ENCODE measurements around the gene ACTRT3. TPM values are rescaled to one million over a fixed set of nuclear protein-coding genes. Genes with fewer than 3 reads are reported as not detected.

Gene ACTRT3
- total RNA-seq = 1.7 TPM

GRCh38 chr3:169769287-169770181 is at the start of gene ACTRT3:
Gene ACTRT3, minus strand, starts transcription at chr3:169769561. Its CDS starts 41 bp downstream, at chr3:169769520.
- DNase-seq = peak; percentile 53

GRCh38 chr3:169818316-169818715 is 49.0 kb upstream of the ACTRT3 start:
- DNase-seq = no peak

- no peak for DNase-seq
These were observed 46.3 kb upstream of the ACTRT3 start for GRCh38 chr3:169815590-169816150.

GRCh38 chr3:169813757-169814517 is 44.6 kb upstream of the ACTRT3 start:
- no peak for DNase-seq

- DNase-seq = no peak
These were observed 43.9 kb upstream of the ACTRT3 start for GRCh38 chr3:169813278-169813677.

GRCh38 chr3:169812332-169813235 is 43.2 kb upstream of the ACTRT3 start, which contains the start of the genes LRRC34 and LRRIQ4:
Gene LRRC34, minus strand, starts transcription at chr3:169812904. Its CDS starts 356 bp downstream, at chr3:169812548.
Gene LRRIQ4, plus strand, starts transcription at chr3:169812870. Its CDS starts 9,052 bp downstream, at chr3:169821922.
- peak; percentile 60 for DNase-seq

GRCh38 chr3:169811631-169812331 is 42.4 kb upstream of the ACTRT3 start:
- peak; percentile 21 for DNase-seq

GRCh38 chr3:169809230-169809795 is 40.0 kb upstream of the ACTRT3 start:
- no peak for DNase-seq

GRCh38 chr3:169804681-169805080 is 35.3 kb upstream of the ACTRT3 start:
- no peak for DNase-seq

GRCh38 chr3:169792359-169792758 is 23.0 kb upstream of the ACTRT3 start:
- no peak for DNase-seq

- no peak for DNase-seq
These were observed 21.5 kb upstream of the ACTRT3 start for GRCh38 chr3:169790687-169791429.

- DNase-seq = no peak
These were observed 20.9 kb upstream of the ACTRT3 start for GRCh38 chr3:169790219-169790618.

- no peak for DNase-seq
These were observed 18.4 kb upstream of the ACTRT3 start for GRCh38 chr3:169787791-169788190.

GRCh38 chr3:169787120-169787519 is 17.8 kb upstream of the ACTRT3 start:
- no peak for DNase-seq

GRCh38 chr3:169781209-169781855 is 12.0 kb upstream of the ACTRT3 start:
- no peak for DNase-seq

GRCh38 chr3:169780742-169781141 is 11.4 kb upstream of the ACTRT3 start:
- DNase-seq = no peak

- DNase-seq = no peak
These were observed 8.5 kb upstream of the ACTRT3 start for GRCh38 chr3:169777822-169778221.

- DNase-seq = no peak
These were observed 4.8 kb upstream of the ACTRT3 start for GRCh38 chr3:169774186-169774585.
